HG03354 (cell line): ENCODE data around the gene TRIM44.
A peak's percentile ranks its signal among the peaks of the same experiment; 100 is the strongest.

Source experiments
- ATAC-seq: cut with Tn5 transposase; IDR thresholded peaks from one replicate; pipeline ENCODE4 v1.9.1; 2021; ENCODE audit warnings: mild to moderate bottlenecking; ENCODE audit not compliant: unreplicated experiment, poor library complexity, severe bottlenecking

The TRIM44 gene

GRCh38 chr11:35662649-35663407 lies at the start of gene TRIM44:
TSS of gene TRIM44 (plus strand) at chr11:35662775. CDS start at chr11:35663112, 337 bp downstream.
- ATAC-seq: peak; percentile 92

GRCh38 chr11:35614939-35615569 lies 47.5 kb upstream of the TRIM44 start:
- no peak for ATAC-seq

- ATAC-seq: no peak
These were observed 46.4 kb upstream of the TRIM44 start for GRCh38 chr11:35615921-35616900.

- ATAC-seq: no peak
These were observed 45.3 kb upstream of the TRIM44 start for GRCh38 chr11:35617316-35617686.

- ATAC-seq: peak; percentile 38
These were observed 44.7 kb upstream of the TRIM44 start, which contains the start of gene FJX1 for GRCh38 chr11:35617687-35618496. TSS of gene FJX1 (plus strand) at chr11:35618460. CDS start at chr11:35618637, 177 bp downstream.

GRCh38 chr11:35618497-35619115 lies 44.0 kb upstream of the TRIM44 start:
- ATAC-seq: peak; percentile 56

- peak; percentile 43 for ATAC-seq
These were observed 43.3 kb upstream of the TRIM44 start for GRCh38 chr11:35619116-35619854.

- ATAC-seq: no peak
These were observed 42.5 kb upstream of the TRIM44 start for GRCh38 chr11:35619855-35620640.

GRCh38 chr11:35620795-35621194 lies 41.8 kb upstream of the TRIM44 start:
- no peak for ATAC-seq

- ATAC-seq: no peak
These were observed 41.0 kb upstream of the TRIM44 start for GRCh38 chr11:35621620-35622019.

- no peak for ATAC-seq
These were observed 40.5 kb upstream of the TRIM44 start for GRCh38 chr11:35622070-35622469.

GRCh38 chr11:35623621-35624168 lies 38.9 kb upstream of the TRIM44 start:
- no peak for ATAC-seq

GRCh38 chr11:35624316-35624715 lies 38.3 kb upstream of the TRIM44 start:
- no peak for ATAC-seq

GRCh38 chr11:35624781-35625180 lies 37.8 kb upstream of the TRIM44 start:
- no peak for ATAC-seq

GRCh38 chr11:35626501-35626900 lies 36.1 kb upstream of the TRIM44 start:
- ATAC-seq: no peak

- ATAC-seq: no peak
These were observed 33.1 kb upstream of the TRIM44 start for GRCh38 chr11:35629511-35629910.

GRCh38 chr11:35629914-35630313 lies 32.7 kb upstream of the TRIM44 start:
- no peak for ATAC-seq
